ENCODE data around the gene NALCN. TPM values are rescaled to one million over a fixed set of nuclear protein-coding genes. Genes with fewer than 3 reads are reported as not detected.

The NALCN gene
- total and polyA plus RNA-seq, 4 donors: 0.11 to 0.64 (median 0.37) TPM

- no peak for TF ChIP-seq CTCF (IDR thresholded peaks at IDR 0.05; ENCODE audit: control extremely low read depth, extremely low read depth)
- no peak for ATAC-seq (ENCODE audit: insufficient read depth, low FRiP score)
- Histone ChIP-seq H3K36me3 (ENCODE audit: control insufficient read depth in 4 of 4, insufficient read depth in 4 of 4, low read length in 4 of 4) (no peaks in the 10 kb centered on the region), H3K9me3 (ENCODE audit: control insufficient read depth in 4 of 4, insufficient read depth in 3 of 4, low read length in 3 of 4) (peaks cover 0 to 2% (median 0%) of the 10 kb centered on the region in 4 donors), H3K4me1 (ENCODE audit: control insufficient read depth in 5 of 5, insufficient read depth in 5 of 5, low read length in 5 of 5) (no peaks in the 10 kb centered on the region), H3K27ac (ENCODE audit: low read depth in 1 of 2, low read length in 1 of 2) (no peak overlapping the region), H3K9ac (ENCODE audit: insufficient read depth in 1 of 2, low read length in 2 of 2) (no peak overlapping the region), H3K27me3 (ENCODE audit: control insufficient read depth in 3 of 3, insufficient read depth in 3 of 3, low read length in 2 of 3) (no peaks in the 10 kb centered on the region), H3K4me3 (no peak overlapping the region)
- WGBS, 2 donors: 89 to 93% methylated on average over 6 of the region's 6 CpGs
- no peak for DNase-seq
Measured at GRCh38 chr13:101258509-101258908, 157.8 kb downstream of the NALCN start.

- Histone ChIP-seq H3K27me3 (ENCODE audit: control insufficient read depth in 3 of 3, insufficient read depth in 3 of 3, low read length in 2 of 3) (no peaks in the 10 kb centered on the region), H3K4me3 (no peak overlapping the region), H3K27ac (ENCODE audit: low read depth in 1 of 2, low read length in 1 of 2) (no peak overlapping the region), H3K4me1 (ENCODE audit: control insufficient read depth in 5 of 5, insufficient read depth in 5 of 5, low read length in 5 of 5) (no peaks in the 10 kb centered on the region), H3K9me3 (ENCODE audit: control insufficient read depth in 4 of 4, insufficient read depth in 3 of 4, low read length in 3 of 4) (peaks cover 0 to 2% (median 0%) of the 10 kb centered on the region in 4 donors), H3K9ac (ENCODE audit: insufficient read depth in 1 of 2, low read length in 2 of 2) (no peak overlapping the region), H3K36me3 (ENCODE audit: control insufficient read depth in 4 of 4, insufficient read depth in 4 of 4, low read length in 4 of 4) (no peaks in the 10 kb centered on the region)
- ATAC-seq (ENCODE audit: insufficient read depth, low FRiP score) (no peak), DNase-seq (no peak)
- TF ChIP-seq CTCF (IDR thresholded peaks at IDR 0.05; ENCODE audit: control extremely low read depth, extremely low read depth): no peak
- WGBS, 2 donors: 67% methylated on average over 11 of the region's 11 CpGs
Measured at GRCh38 chr13:101258071-101258470, 158.2 kb downstream of the NALCN start.

- Histone ChIP-seq H3K9me3 (ENCODE audit: control insufficient read depth in 4 of 4, insufficient read depth in 3 of 4, low read length in 3 of 4) (peaks cover 0 to 2% (median 0%) of the 10 kb centered on the region in 4 donors), H3K4me3 (no peak overlapping the region), H3K27me3 (ENCODE audit: control insufficient read depth in 3 of 3, insufficient read depth in 3 of 3, low read length in 2 of 3) (no peaks in the 10 kb centered on the region), H3K4me1 (ENCODE audit: control insufficient read depth in 5 of 5, insufficient read depth in 5 of 5, low read length in 5 of 5) (no peaks in the 10 kb centered on the region), H3K9ac (ENCODE audit: insufficient read depth in 1 of 2, low read length in 2 of 2) (no peak overlapping the region), H3K27ac (ENCODE audit: low read depth in 1 of 2, low read length in 1 of 2) (no peak overlapping the region), H3K36me3 (ENCODE audit: control insufficient read depth in 4 of 4, insufficient read depth in 4 of 4, low read length in 4 of 4) (no peaks in the 10 kb centered on the region)
- ATAC-seq (ENCODE audit: insufficient read depth, low FRiP score): no peak
- no peak for TF ChIP-seq CTCF (IDR thresholded peaks at IDR 0.05; ENCODE audit: control extremely low read depth, extremely low read depth)
- no peak for DNase-seq
- WGBS, 2 donors: 63 to 80% methylated on average over 2 of the region's 2 CpGs
Measured at GRCh38 chr13:101248739-101249514, 167.4 kb downstream of the NALCN start.

GRCh38 chr13:101242720-101243119 lies 173.6 kb downstream of the NALCN start:
- H3K9me3 ChIP-seq (ENCODE audit: control insufficient read depth in 4 of 4, insufficient read depth in 3 of 4, low read length in 3 of 4): no peaks in the 10 kb centered on the region
- H3K27me3 ChIP-seq (ENCODE audit: control insufficient read depth in 3 of 3, insufficient read depth in 3 of 3, low read length in 2 of 3): no peaks in the 10 kb centered on the region
- DNase-seq (no peak), ATAC-seq (ENCODE audit: insufficient read depth, low FRiP score) (no peak)
- H3K9ac ChIP-seq (ENCODE audit: insufficient read depth in 1 of 2, low read length in 2 of 2): no peak overlapping the region
- no peak overlapping the region for H3K27ac ChIP-seq (ENCODE audit: low read depth in 1 of 2, low read length in 1 of 2)
- no peak for TF ChIP-seq CTCF (IDR thresholded peaks at IDR 0.05; ENCODE audit: control extremely low read depth, extremely low read depth)
- no peak overlapping the region for H3K4me3 ChIP-seq
- no peaks in the 10 kb centered on the region for H3K36me3 ChIP-seq (ENCODE audit: control insufficient read depth in 4 of 4, insufficient read depth in 4 of 4, low read length in 4 of 4)
- H3K4me1 ChIP-seq (ENCODE audit: control insufficient read depth in 5 of 5, insufficient read depth in 5 of 5, low read length in 5 of 5): no peaks in the 10 kb centered on the region

Measured in lung (tissue), 12 donors.